HepG2 (cell line): Measurements from ENCODE around the gene HMGN1. TPM values are rescaled to one million over a fixed set of nuclear protein-coding genes. Genes with fewer than 3 reads are reported as not detected.

ENCODE experiments used
- ARID2 ChIP-seq: sonication (generic); formaldehyde crosslinking; IDR thresholded peaks from 2 replicates; pipeline ENCODE4 v1.8.1; 2022; ENCODE audit warnings: mild to moderate bottlenecking, missing genetic modification reagents, borderline replicate concordance
- ASH2L ChIP-seq: fragments of 300-600, 200-600 bp; sonication (generic); IDR thresholded peaks from 2 replicates; pipeline ENCODE4 v1.7.0; 2017; ENCODE audit warnings: low read depth, mild to moderate bottlenecking, moderate library complexity, mixed read lengths, low read length; ENCODE audit not compliant: insufficient read length
- BORCS8-MEF2B ChIP-seq: sonication (generic); formaldehyde crosslinking; IDR thresholded peaks from 2 replicates; pipeline ENCODE4 v1.8.0; 2022; ENCODE audit warnings: mild to moderate bottlenecking, missing genetic modification reagents
- FOXC1 ChIP-seq: sonication (generic); formaldehyde crosslinking; IDR thresholded peaks from 2 replicates; pipeline ENCODE4 v1.8.0; 2022; ENCODE audit warnings: mild to moderate bottlenecking, missing genetic modification reagents, borderline replicate concordance
- IRF2 ChIP-seq: IDR thresholded peaks from 2 replicates; pipeline ENCODE4 v1.6.1; 2018; ENCODE audit warnings: missing genetic modification reagents, missing compliant biosample characterization
- NCOR1 ChIP-seq: fragments of 200-600 bp; sonication (generic); IDR thresholded peaks from 2 replicates; pipeline ENCODE4 v1.7.0; 2017; ENCODE audit warnings: antibody characterized with exemption, low read length, borderline replicate concordance
- NFATC3 ChIP-seq: sonication (generic); formaldehyde crosslinking; IDR thresholded peaks from 2 replicates; pipeline ENCODE4 v1.5.1; 2020; ENCODE audit warnings: mild to moderate bottlenecking, missing genetic modification reagents
- NFE2L2 ChIP-seq: fragments of 150-350 bp; IDR thresholded peaks from 2 replicates; pipeline ENCODE4 v1.6.1; 2014; ENCODE audit warnings: low read length
- NPAS2 ChIP-seq: sonication (generic); formaldehyde crosslinking; IDR thresholded peaks from 2 replicates; pipeline ENCODE4 v1.8.0; 2022; ENCODE audit warnings: mild to moderate bottlenecking, missing genetic modification reagents, borderline replicate concordance
- NR1H2 ChIP-seq: sonication (generic); formaldehyde crosslinking; IDR thresholded peaks from 2 replicates; pipeline ENCODE4 v1.8.1; 2022; ENCODE audit warnings: low read depth, missing genetic modification reagents, borderline replicate concordance
- POLR2AphosphoS2 ChIP-seq: IDR thresholded peaks from 2 replicates; pipeline ENCODE4 v1.6.1; 2011; ENCODE audit warnings: low read depth, low read length, improper control_type of control experiment
- RFXANK ChIP-seq: IDR thresholded peaks from 2 replicates; pipeline ENCODE4 v1.6.1; 2016
- SOX5 ChIP-seq: IDR thresholded peaks from 2 replicates; pipeline ENCODE4 v1.6.1; 2016; ENCODE audit warnings: borderline replicate concordance
- ZBTB34 ChIP-seq: sonication (generic); formaldehyde crosslinking; IDR thresholded peaks from 2 replicates; pipeline ENCODE4 v1.8.0; 2022; ENCODE audit warnings: mild to moderate bottlenecking, missing genetic modification reagents
- ZBTB39 ChIP-seq: sonication (generic); formaldehyde crosslinking; IDR thresholded peaks from 2 replicates; pipeline ENCODE4 v1.5.0; 2020; ENCODE audit warnings: missing genetic modification reagents
- ZMAT3 ChIP-seq: sonication (generic); formaldehyde crosslinking; conservative IDR thresholded peaks from 2 replicates; pipeline ENCODE4 v1.7.0; 2021; ENCODE audit warnings: missing genetic modification reagents
- ZNF138 ChIP-seq: sonication (generic); formaldehyde crosslinking; IDR thresholded peaks from 2 replicates; pipeline ENCODE4 v1.5.0; 2020; ENCODE audit warnings: mild to moderate bottlenecking, low read depth, missing genetic modification reagents
- ZNF333 ChIP-seq: sonication (generic); formaldehyde crosslinking; IDR thresholded peaks from 2 replicates; pipeline ENCODE4 v1.4.0; 2020; ENCODE audit warnings: mild to moderate bottlenecking, missing genetic modification reagents, borderline replicate concordance
- ZNF512 ChIP-seq: sonication (generic); formaldehyde crosslinking; IDR thresholded peaks from 2 replicates; pipeline ENCODE4 v1.4.0; 2020; ENCODE audit warnings: mild to moderate bottlenecking, missing genetic modification reagents
- ZNF619 ChIP-seq: sonication (generic); formaldehyde crosslinking; IDR thresholded peaks from 2 replicates; pipeline ENCODE4 v1.4.0; 2020; ENCODE audit warnings: mild to moderate bottlenecking, missing genetic modification reagents
- polyA plus RNA-seq, 8 experiments: library from polyadenylated mRNA; depleted of rRNA in 3 of 8; stranded (reverse) in 7 of 8; unstranded in 1 of 8; fragments of >200 nt; fragmentation: Illumina TruSeq in 4 of 8; extraction: Trizol in 4 of 8; gene quantifications; 2 replicates each; pipeline versions ENCODE4 v1.2.1 to v1.2.3, GENCODE V29; 2011 to 2016; ENCODE audit warnings: low read depth in 4 of 8, missing spikeins in 1 of 8, mixed read lengths in 1 of 8; ENCODE audit not compliant: insufficient read depth in 1 of 8
- total RNA-seq, 5 experiments: library from RNA; depleted of rRNA; stranded (reverse); fragments of >200 nt; fragmentation: Illumina TruSeq; extraction: Trizol; gene quantifications; 2 replicates each; pipeline ENCODE4 v1.2.3, GENCODE V29; 2016; ENCODE audit warnings: low read depth in 1 of 5
- TF ChIP-seq, protein P1 (sequence below), 2 experiments: fragments of 450-650 bp in 1 of 2; sonication (generic) in 1 of 2; formaldehyde crosslinking; IDR thresholded peaks; 2 replicates each; pipeline versions ENCODE4 v1.5.0 to v1.8.0; 2020 to 2022; ENCODE audit warnings: mild to moderate bottlenecking in 1 of 2, missing genetic modification reagents in 1 of 2

Gene HMGN1
- total and polyA plus RNA-seq, 2 of the 13 experiments (the other 11 are each of a cell fraction or from before 2014, with no cell fraction given) = 104 to 286 TPM

DNA sequence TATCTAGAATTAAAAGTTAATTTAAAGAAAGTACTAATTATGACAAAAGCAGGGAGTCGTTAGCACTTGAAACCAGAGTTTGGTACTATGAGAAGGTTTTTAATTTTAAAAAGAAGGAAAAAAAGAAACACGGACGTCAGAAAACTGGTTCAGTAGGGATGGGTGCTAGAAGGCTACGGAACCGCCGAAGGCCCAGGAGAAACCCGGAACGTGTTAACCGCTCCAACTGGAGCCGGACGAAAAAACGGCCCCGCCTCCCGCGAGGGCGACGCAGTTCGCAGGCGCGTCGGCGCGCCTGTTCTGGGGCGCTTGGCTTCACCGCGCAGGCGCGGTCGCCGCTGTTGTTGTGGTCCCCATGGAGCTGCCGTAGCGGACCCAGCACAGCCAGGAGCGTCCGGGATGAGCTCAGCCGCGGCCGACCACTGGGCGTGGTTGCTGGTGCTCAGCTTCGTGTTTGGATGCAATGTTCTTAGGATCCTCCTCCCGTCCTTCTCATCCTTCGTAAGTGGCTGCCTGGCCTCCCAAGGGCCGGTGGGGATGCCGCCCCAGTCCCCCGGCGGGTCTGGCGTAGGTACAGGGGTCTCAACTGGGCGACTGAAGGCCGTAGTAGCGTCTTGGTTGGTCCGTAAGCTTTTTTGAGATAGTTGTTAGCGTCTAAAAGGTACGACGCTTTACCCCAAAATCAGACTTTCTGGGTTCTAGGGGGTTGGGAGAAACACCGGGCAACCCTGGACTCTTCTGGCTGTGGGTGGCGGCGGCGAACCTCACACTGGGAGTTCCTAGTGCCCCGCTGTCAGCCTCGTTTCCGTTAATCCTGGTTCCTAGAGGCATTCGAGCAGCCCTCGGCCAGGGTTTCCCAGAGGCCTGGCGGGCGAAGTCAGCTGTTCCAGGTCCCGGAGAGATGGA, 31.4 kb upstream of the HMGN1 start (continued):
- TF ChIP-seq NCOR1 (no peak), ZMAT3 (CRISPR knock-in tag) (no peak; the same call in 1 of the 2 replicates), ZNF512 (CRISPR knock-in tag) (no peak), ASH2L (no peak), ZBTB34 (no peak), ZNF333 (CRISPR knock-in tag) (no peak), ARID2 (CRISPR knock-in tag) (no peak), FOXC1 (CRISPR knock-in tag) (0 out of 2 replicates have a peak, but pooled peaks have one; percentile 64), ZNF138 (CRISPR knock-in tag) (0 out of 2 replicates have a peak, but pooled peaks have one; percentile 68), NFE2L2 (no peak), ZNF619 (no peak), BORCS8-MEF2B (peak; percentile 18; the same call in 1 of the 2 replicates), NPAS2 (CRISPR knock-in tag) (no peak), RFXANK (CRISPR knock-in tag) (no peak), NR1H2 (no peak), SOX5 (CRISPR knock-in tag) (0 out of 2 replicates have a peak, but pooled peaks have one; percentile 8), ZBTB39 (CRISPR knock-in tag) (no peak), IRF2 (CRISPR knock-in tag) (no peak), POLR2AphosphoS2 (no peak), NFATC3 (CRISPR knock-in tag) (no peak)
- TF ChIP-seq, protein P1, sequence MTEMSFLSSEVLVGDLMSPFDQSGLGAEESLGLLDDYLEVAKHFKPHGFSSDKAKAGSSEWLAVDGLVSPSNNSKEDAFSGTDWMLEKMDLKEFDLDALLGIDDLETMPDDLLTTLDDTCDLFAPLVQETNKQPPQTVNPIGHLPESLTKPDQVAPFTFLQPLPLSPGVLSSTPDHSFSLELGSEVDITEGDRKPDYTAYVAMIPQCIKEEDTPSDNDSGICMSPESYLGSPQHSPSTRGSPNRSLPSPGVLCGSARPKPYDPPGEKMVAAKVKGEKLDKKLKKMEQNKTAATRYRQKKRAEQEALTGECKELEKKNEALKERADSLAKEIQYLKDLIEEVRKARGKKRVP (CRISPR knock-in tag; IDR thresholded peaks at IDR 0.05) = no peak
